B cell (primary cell): ENCODE results near the gene FEM1C. TPM values are rescaled to one million over a fixed set of nuclear protein-coding genes. Genes with fewer than 3 reads are reported as not detected.

ENCODE experiments used
- ATAC-seq: fragments of 200-7000 bp; cut with Tn5 transposase; one replicate; pipeline ENCODE4 v1.10.0; 2021; ENCODE audit warnings: low read depth, mild to moderate bottlenecking, moderate number of reproducible peaks, moderate library complexity
- CTCF ChIA-PET: fragments of 350-600 bp; sonication (Branson Sonifier 250); formaldehyde crosslinking; loops from one replicate; lab custom pipeline; 2021; ENCODE audit warnings: antibody characterized with exemption, inconsistent platforms; lab: Charles Lee
- POLR2A ChIA-PET: fragments of 350-600 bp; sonication (Branson Sonifier 250); formaldehyde crosslinking; loops from one replicate; lab custom pipeline; 2021; ENCODE audit warnings: antibody characterized with exemption; lab: Charles Lee
- DNase-seq: peaks from one replicate; pipeline ENCODE4 v3.0.0; 2013
- H2AFZ ChIP-seq: 2 replicates; pipeline ENCODE4 v1.6.1; 2012; ENCODE audit warnings: mild to moderate bottlenecking, low read depth, low read length; ENCODE audit not compliant: insufficient read depth, poor library complexity, severe bottlenecking
- H3K27ac ChIP-seq, 2 donors: 1 replicate in 1 of 2; 2 replicates in 1 of 2; pipeline ENCODE4 v1.5.1; 2012 to 2013; ENCODE audit warnings: low read length in 2 of 2, mild to moderate bottlenecking in 2 of 2, moderate library complexity in 1 of 2
- H3K27me3 ChIP-seq, 4 experiments: fragments of 200-600 bp in 1 of 4; sonication (generic) in 1 of 4; replicated peaks in 1 of 4; 1 replicate in 2 of 4; 2 replicates in 2 of 4; pipeline versions ENCODE4 v1.6.1 to v1.7.0; 2013 to 2016; ENCODE audit warnings: low read length in 3 of 4, mild to moderate bottlenecking in 2 of 4, mixed read lengths in 1 of 4, moderate library complexity in 1 of 4; ENCODE audit not compliant: insufficient read depth in 4 of 4, control insufficient read depth in 3 of 4; ENCODE audit errors: control extremely low read depth in 1 of 4
- H3K36me3 ChIP-seq, 2 experiments: replicated peaks in 1 of 2; 1 replicate in 1 of 2; 2 replicates in 1 of 2; pipeline versions ENCODE4 v1.6.1 to v1.7.1; 2013; ENCODE audit warnings: low read length in 1 of 2; ENCODE audit not compliant: insufficient read depth in 2 of 2, control insufficient read depth in 1 of 2; ENCODE audit errors: control extremely low read depth in 1 of 2, extremely low read depth in 1 of 2
- H3K4me1 ChIP-seq, 2 donors: fragments of 200-600 bp in 1 of 2; sonication (generic) in 1 of 2; 1 replicate in 1 of 2; 2 replicates in 1 of 2; pipeline versions ENCODE4 v1.5.1 to v1.6.1; 2013 to 2017; ENCODE audit warnings: low read length in 2 of 2; ENCODE audit not compliant: control insufficient read depth in 2 of 2, insufficient read depth in 2 of 2
- H3K4me2 ChIP-seq: replicated peaks from 2 replicates; pipeline ENCODE3; 2012; ENCODE audit warnings: mild to moderate bottlenecking, low read depth, low read length; ENCODE audit not compliant: poor library complexity, severe bottlenecking
- H3K4me3 ChIP-seq, 5 experiments: fragments of 200-600 bp in 1 of 5; sonication (generic) in 1 of 5; 1 replicate in 3 of 5; 2 replicates in 2 of 5; pipeline versions ENCODE4 v1.5.1 to v1.7.0; 2011 to 2016; ENCODE audit warnings: low read length in 4 of 5, mild to moderate bottlenecking in 4 of 5, low read depth in 2 of 5, control low read depth in 1 of 5, moderate library complexity in 1 of 5; ENCODE audit not compliant: insufficient read depth in 1 of 5; ENCODE audit errors: control extremely low read depth in 1 of 5, extremely low read depth in 1 of 5
- H3K79me2 ChIP-seq: fragments of 200-600 bp; sonication (generic); one replicate; pipeline ENCODE4 v1.6.0; 2016; ENCODE audit warnings: low read length; ENCODE audit not compliant: control insufficient read depth, insufficient read depth
- H3K9ac ChIP-seq: fragments of 200-600 bp; sonication (generic); 2 replicates; pipeline ENCODE4 v1.6.1; 2017; ENCODE audit warnings: mild to moderate bottlenecking, low read length, moderate library complexity
- H3K9me3 ChIP-seq, 3 donors: one replicate each; pipeline versions ENCODE4 v1.6.1 to v1.7.1; 2013; ENCODE audit warnings: low read length in 2 of 3; ENCODE audit not compliant: control insufficient read depth in 2 of 3, insufficient read depth in 1 of 3; ENCODE audit errors: control extremely low read depth in 1 of 3
- H4K20me1 ChIP-seq: 2 replicates; pipeline ENCODE4 v1.6.0; 2012; ENCODE audit warnings: mild to moderate bottlenecking, low read length; ENCODE audit not compliant: insufficient read depth, control insufficient read depth, poor library complexity, severe bottlenecking
- H3K27ac Mint-ChIP-seq: one replicate; pipeline ENCODE4 v1.8.0; 2021; ENCODE audit warnings: mixed read lengths
- H3K27me3 Mint-ChIP-seq: one replicate; pipeline ENCODE4 v1.8.0; 2021; ENCODE audit warnings: mixed read lengths
- H3K4me1 Mint-ChIP-seq: one replicate; pipeline ENCODE4 v1.8.0; 2021; ENCODE audit warnings: mixed read lengths
- H3K4me3 Mint-ChIP-seq: one replicate; pipeline ENCODE4 v1.8.0; 2021; ENCODE audit warnings: mixed read lengths
- H3K9me3 Mint-ChIP-seq: one replicate; pipeline ENCODE4 v1.8.0; 2022; ENCODE audit warnings: mixed read lengths; ENCODE audit not compliant: insufficient read depth
- CTCF ChIP-seq: fragments of 200-600 bp; IDR thresholded peaks from one replicate; pipeline ENCODE4 v1.8.0; 2022; ENCODE audit warnings: antibody characterized with exemption, mild to moderate bottlenecking
- EZH2 ChIP-seq: IDR thresholded peaks from 2 replicates; pipeline ENCODE4 v1.6.1; 2012; ENCODE audit warnings: borderline replicate concordance, low read depth, mild to moderate bottlenecking, moderate library complexity, low read length; ENCODE audit not compliant: insufficient read depth, poor library complexity, severe bottlenecking
- WGBS: methylation state at CpG from one replicate; pipeline ENCODE4 v1.1.5; 2013; ENCODE audit warnings: missing lambda C conversion rate; ENCODE audit not compliant: insufficient coverage; 5-methylcytosine and 5-hydroxymethylcytosine counted together
- intact Hi-C: fragments of 100-400 bp; cut with micrococcal nuclease; formaldehyde crosslinking; loops from one replicate; pipeline ENCODE4 v1.10.0; 2022
- polyA plus RNA-seq: library from polyadenylated mRNA; depleted of rRNA; stranded (reverse); fragments of >200 nt; gene quantifications from 2 replicates; pipeline ENCODE4 v1.2.3, GENCODE V29; 2012
- total RNA-seq, 2 donors: library from RNA; stranded (reverse); fragments of 120-200 nt in 1 of 2; gene quantifications; 1 replicate in 1 of 2; 2 replicates in 1 of 2; pipeline versions ENCODE4 v1.2.3 to v1.2.4, GENCODE V29; 2013 to 2022

Gene FEM1C
- total and polyA plus RNA-seq, 2 donors (not counting 1 experiment from before 2014, with no cell fraction given), result 14.9 to 18.7 TPM

GRCh38 chr5:115575167-115576070, 30.8 kb upstream of the FEM1C start:
- no peak overlapping the region for H3K27ac ChIP-seq
- H3K9me3 Mint-ChIP-seq, result peaks cover 2% of the 10 kb centered on the region
- no peaks in the 10 kb centered on the region for H4K20me1 ChIP-seq

More at GRCh38 chr5:115575167-115576070, 30.8 kb upstream of the FEM1C start:
- WGBS, result 66% methylated on average over 3 of the region's 5 CpGs
- H3K4me2 ChIP-seq, result no peak overlapping the region
- ChIA-PET POLR2A (no interaction called here), CTCF (interaction anchor here (0.7 to 13.9 kb wide), 24 partner anchors 9 to 477 kb away, joined by 3 to 327 read pairs (median 5); partner anchors contain the start of genes ARL14EPL, CCDC112 and FEM1C)
- H3K27me3 ChIP-seq, result no peaks in the 10 kb centered on the region
- intact Hi-C loops, result no loop called here
- H3K9ac ChIP-seq, result no peak overlapping the region
- DNase-seq (peak; percentile 20), ATAC-seq (no peak)
- H3K4me3 ChIP-seq, result no peak overlapping the region
- H3K79me2 ChIP-seq, result no peaks in the 10 kb centered on the region
- peaks cover 29% of the 10 kb centered on the region for H3K4me1 Mint-ChIP-seq
- H3K27me3 Mint-ChIP-seq, result no peaks in the 10 kb centered on the region
- H3K27ac Mint-ChIP-seq, result no peak overlapping the region
- no peak for TF ChIP-seq CTCF
- no peak for TF ChIP-seq EZH2
- H3K9me3 ChIP-seq, result no peaks in the 10 kb centered on the region
- no peak overlapping the region for H3K4me3 Mint-ChIP-seq
- peaks cover 19% of the 10 kb centered on the region in 2 donors for H3K4me1 ChIP-seq
- no peak overlapping the region for H2AFZ ChIP-seq
- no peaks in the 10 kb centered on the region for H3K36me3 ChIP-seq
